DMS153 treated with DMSO at 0.1 percent for 48 hours (cell line): ENCODE results near the gene NCOA6.

Experiments
- DNase-seq: peaks from one replicate; lab custom pipeline; 2025; ENCODE audit not compliant: unreplicated experiment; lab: John Stamatoyannopoulos, UW

NCOA6 gene

DNA sequence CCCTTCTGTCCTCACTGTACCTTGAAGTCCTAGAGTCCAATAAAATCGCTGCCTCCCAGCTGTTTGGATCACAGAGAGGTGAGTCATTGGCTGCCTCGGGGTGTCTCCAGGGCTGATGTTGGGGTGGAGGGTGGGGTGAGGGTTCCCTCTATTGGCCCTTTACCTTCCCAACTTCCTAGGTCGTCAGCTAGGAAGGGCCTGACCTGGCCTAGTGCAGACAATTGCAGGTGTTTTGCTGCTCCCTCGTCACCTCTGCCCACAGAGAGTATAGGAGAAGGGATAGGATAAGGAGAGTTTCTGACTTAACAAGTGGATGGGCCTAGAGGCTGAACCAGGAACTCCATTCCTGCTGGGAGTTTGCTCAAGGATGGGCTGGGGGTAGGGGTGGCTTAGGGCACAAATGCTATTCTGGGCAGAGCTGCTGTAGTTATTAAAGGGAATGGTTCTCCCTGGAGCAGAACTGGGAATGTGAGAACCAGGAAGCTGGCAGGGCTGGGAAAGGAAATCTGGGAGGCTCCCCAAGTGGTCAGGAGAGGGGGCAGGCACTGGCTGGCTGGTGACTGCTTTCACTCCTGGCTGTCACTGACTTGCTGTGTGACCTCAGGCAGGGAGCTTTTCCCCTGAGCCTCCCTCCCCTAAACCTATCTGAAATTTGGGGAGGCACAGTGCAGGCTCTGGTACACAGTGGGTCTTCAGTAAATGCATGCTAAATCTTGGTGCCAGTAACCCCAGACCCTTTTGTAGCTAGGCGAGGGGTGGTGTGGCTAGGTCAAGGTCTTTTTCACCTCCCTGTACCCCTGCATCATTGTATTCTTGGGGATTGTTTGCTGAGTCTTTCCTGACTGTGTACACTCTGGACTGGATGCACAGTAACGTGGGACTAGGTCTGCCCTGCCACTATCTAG lies 119.8 kb downstream of the NCOA6 start:
- peak; percentile 15 for DNase-seq

DNA sequence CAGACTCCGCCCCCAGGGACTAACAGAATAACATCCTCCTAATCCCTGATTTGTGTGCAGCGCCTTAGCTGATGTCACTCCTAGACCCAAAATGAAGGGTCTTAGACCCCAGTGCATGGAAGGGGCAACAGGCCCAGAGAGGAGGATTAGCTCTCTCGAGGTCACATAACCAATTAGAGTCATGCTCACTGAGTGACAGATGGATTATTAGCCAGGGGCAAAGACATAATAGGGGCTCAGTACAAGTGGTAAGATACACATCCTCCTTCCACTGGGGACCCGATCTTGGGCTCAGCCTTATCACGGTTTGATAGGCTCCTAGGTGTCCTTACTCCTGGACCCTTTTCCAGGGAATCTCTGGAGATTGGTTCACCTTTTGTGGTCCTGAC lies 120.4 kb downstream of the NCOA6 start:
- no peak for DNase-seq

DNA sequence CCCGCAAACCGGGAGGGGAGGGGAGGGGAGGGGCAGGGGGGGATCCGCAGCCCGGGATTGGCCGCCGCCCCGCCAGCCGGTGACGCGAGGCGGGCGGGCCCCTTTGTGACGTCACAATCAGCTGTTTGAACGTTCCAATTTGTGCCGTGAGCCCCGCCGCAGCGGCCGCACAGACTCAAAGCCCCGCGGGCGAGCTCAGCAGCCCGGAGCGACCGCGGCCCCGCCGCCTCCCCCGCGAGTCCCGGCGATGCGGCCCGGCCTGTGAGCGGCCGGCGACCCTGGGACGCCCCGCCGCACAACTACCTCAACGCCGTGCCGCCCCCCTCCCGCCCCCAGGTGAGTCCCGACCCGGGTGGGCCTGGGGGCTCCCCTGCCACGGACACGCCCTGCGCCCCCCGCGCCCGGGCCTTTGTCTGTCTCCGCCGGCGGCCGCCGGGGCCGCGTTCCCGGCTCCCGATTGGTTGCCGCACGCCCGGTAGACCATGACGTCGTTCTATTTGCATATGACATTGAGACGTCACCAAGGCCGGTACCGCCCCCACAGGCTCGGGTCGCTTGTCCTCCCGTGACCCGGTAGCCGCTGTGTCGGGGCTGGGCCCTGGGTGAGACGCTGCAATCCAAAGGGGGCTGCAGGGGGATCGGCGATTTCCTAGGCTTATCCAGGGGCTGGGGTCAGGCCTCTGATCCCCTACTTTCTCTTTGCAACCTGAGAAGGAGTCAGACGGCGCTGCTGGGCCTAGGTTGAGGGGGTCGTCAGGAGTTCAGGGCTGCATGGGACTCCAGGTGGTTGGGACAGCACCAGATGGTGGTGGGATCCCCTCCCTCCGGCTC lies 121.1 kb downstream of the NCOA6 start, which contains the start of gene TP53INP2:
TSS of gene TP53INP2 (plus strand) at position 168 of the 831 bp plus-strand sequence. CDS start 4,396 bp downstream, outside the sequence.
- DNase-seq = peak; percentile 87

DNA sequence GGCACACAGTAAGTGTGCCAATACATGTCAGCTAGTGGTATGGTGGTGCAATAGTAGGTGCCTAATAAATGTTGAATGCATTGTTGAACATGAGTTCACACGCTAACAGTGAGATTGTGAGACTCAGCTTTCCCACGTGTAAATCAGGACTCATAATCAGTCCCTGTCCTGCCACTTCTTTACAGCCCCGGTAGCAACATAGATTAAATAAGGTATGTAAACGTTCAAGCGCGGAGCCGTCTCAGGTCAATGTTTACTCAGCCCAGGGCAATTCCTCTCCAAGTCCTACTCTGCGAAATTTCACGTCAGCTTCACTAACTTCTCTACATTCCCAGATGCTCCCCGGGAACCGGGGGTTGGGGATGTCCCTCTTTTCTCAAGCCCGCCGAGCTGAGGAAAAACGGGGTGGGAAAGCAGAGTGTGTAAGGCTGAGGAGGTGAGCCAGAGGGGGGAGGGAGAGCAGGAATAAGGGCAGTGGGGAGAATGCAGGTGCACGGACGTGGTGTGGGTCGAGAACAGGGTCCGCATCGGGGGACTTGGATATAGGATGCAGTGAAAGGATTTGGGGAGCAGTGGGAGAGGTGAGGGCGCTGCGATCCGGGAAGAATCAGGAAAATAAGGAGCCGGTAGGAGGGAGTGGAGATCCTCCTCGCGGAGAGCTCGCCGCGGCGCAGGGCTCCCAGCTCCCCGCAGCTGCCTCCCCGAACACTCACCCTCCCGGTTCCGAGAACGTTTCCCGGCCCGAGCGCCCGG lies 121.9 kb downstream of the NCOA6 start:
- DNase-seq = no peak

DNA sequence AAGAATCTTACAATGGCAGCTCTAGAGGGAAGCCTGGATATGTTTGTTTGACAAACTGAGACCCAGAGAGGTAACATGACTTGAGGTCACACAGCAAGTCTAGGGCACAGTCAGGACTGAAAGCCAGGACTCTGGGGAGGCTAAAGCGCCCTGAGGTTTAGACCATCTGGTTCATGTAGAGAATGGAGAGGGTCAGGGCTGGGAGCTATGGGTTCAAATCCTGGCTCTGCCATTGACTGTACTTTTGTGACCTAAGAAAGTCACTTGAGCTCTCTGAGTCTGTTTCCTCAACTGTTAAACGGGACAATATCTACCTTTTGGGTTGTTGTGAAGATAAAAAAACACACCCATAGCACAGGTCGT lies 122.4 kb downstream of the NCOA6 start:
- DNase-seq = no peak

DNA sequence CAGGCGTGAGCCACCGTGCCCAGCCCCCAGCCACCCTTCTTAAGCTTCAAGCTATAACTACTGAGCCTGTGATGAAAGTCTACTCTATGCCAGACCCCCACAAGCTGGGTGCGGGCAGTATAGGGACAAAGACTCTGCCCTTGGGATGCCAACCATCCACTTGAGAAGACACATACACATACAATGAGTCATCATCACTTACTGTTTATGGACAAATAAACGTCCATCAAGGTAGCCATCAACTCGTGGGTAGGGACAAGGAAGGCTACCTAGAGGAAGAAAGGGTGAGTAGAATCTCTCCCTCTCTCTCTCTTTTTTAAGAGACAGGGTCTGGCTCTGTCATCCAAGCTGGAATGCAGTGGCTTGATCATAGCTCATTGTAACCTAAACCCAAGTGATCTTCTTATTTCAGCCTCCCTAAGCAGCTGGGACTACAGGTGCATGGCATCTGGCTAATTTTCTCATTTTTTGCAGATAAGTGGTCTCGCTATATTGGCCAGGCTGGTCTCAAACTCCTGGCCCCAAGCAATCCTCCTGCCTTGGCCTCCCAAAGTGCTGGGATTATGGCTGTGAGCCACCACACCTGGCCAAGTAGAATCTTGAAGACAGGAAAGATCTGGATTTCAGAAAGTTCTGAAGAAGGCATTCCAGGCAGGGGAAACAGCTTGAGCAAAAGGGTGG lies 123.9 kb downstream of the NCOA6 start:
- DNase-seq = no peak

DNA sequence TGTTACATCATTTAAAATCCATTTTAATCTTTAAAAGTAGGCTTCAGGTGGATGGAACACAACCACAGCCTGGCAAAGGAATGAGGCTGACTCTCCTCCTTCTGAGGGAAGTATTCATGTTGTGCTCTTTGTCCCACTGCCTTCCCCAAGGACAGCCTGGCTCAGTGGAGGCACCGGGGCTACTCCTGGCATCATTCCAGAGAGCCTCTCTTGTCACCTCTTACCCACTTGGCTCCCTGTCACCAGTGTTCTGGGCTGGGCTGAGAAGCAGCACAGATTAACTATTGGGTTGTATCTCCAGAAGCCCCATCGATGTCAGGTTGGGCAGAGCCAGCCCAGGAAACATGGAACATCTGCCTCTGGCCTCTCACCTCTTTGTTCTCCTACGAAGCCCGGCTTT lies 132.0 kb downstream of the NCOA6 start:
- DNase-seq = no peak

DNA sequence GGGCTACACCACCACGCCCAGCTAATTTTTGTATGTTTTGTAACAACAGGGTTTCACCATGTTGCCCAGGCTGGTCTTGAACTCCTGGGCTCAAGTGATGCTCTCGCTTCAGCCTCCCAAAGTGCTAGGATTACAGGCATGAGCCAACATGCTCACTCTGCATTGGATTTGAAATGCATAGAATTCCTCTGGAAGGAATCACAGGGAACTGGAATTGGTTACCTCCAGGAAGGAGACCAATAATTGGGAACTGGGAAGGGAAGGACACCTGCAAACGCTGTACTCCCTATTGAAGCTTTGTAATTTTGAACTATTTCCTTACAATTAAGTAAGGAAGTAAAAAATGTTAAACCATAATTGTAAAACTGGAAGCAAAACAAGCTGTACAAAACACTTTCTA lies 133.6 kb downstream of the NCOA6 start:
- no peak for DNase-seq

DNA sequence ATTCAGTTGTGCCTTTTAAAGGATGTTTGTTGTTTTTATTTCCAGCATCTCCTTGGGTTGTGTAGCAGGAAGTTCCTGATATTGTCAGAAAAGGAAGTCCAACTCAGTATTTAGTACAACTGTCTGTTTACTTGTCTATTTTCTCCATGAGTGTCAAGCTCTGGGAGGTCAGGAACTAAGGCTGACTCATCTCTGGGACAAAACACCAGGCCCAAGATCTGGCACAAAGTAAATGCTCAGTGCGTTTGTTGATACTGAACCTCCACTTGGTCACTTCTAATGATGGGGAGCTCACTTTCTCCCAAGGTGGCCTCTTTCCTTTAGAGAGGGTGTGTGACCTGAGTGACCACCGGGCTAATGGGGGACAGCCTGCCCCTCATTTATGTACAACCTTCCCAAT lies 136.0 kb downstream of the NCOA6 start:
- DNase-seq = no peak

DNA sequence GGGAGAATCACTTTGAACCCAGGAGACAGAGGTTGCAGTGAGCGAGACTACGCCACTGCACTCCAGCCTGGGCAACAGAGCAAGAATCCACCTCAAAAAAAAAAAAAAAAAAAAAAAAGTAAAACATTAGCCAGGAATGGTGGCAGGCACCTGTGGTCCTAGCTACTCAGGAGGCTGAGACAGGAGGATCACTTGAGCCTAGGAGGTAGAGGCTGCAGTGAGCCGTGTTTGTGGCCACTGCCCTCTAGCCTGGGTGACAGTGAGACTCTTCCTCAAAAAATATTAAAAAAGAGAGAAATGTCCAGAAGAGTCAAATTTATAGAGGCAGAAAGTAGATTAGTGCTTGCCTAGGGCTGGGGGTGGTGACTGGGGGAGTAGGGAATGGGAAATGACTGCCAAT lies 141.8 kb downstream of the NCOA6 start:
- no peak for DNase-seq

DNA sequence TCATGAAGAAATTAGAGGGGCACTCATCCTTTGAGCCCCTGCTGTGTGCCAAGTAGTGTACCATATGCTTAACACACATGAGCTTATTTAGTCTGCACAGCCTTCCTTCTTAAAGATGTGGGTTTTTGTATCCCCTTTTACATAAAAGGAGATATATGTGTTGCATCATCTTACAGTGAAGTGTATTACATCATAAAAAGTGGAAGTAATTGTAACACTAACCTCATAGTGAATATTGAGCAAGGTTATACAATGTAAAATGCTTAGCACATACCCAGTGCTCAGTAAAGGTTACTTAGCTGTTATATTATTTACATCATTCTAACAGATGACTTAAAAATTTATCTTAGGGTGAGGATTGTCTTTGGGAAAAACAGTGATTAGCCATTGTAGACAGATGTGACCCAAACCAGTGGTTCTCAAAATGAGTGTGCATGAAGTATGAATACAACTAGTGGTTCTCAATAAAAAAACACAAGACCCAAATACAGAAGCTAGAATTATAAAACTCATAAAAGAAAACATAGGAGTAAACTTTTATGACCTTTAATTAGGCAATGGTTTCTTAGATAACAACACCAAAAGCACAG lies 144.8 kb downstream of the NCOA6 start:
- DNase-seq = no peak

DNA sequence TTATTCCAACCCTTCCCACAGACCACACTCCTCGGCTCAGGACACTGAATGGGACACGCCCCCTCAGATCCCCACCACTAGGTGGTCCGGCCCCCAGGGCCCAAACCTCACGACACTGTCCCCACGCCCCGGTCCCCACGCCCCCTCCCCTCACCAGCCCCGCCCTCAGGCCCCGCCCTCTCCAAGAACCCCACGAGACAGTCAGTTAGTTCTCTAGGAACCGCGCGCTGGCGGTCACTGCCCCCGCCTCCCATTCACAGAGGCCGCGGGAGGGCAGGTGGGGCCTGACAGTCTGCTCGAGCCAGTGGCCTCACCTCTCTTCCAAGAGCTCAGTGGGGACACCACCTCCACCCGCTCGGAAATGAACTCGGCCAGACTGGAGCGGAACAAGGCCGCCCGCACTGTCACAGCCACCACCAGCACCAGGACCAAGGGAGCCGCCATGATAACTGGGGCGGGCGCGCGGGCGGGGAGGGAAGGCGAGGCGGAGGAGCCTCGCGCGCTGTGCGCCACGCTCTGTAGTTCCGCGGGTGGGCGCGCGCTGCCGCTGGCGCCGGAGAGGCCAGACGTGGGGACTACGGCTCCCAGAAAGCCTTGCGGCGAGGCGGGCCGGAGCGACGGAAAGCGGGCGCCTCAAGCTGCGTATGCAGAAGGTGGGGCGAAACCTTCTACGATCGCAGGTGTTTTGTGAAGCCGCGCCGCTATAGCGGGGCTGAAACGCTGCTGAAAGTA lies 148.6 kb downstream of the NCOA6 start, which contains the start of gene PIGU:
TSS of gene PIGU (minus strand) at position 451 of the 732 bp plus-strand sequence. CDS start at position 444, 7 bp downstream.
- peak; percentile 90 for DNase-seq

DNA sequence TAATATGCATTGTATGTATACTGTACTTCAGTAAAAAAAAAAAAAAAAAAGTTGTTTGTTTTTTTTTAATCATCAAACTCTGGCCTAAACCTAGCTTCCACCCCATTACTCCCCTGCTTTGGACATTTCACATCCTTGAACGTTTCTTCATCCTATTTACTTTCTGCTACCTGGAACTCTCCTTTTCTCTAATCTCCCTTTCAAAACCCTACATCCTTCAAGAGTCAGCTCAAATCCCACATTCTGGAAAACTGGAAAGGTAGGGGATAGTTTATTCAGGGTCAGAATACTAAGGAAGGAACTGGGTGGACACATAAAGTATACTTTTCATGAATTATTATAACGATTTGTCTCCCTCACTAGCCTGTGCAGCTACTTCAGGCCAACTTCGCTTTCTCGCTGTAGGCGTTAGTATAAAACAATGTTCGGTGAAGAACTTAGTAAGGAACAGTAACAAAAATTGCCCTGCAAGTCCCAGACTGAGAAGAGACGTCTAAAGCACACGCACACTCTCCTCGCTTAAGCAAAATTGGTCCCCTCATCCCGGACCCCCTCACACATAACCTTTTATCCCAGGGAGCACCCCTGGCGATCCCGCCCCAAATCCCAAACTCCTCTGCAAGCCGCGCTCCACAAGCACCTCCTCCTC lies 149.3 kb downstream of the NCOA6 start:
- no peak for DNase-seq

DNA sequence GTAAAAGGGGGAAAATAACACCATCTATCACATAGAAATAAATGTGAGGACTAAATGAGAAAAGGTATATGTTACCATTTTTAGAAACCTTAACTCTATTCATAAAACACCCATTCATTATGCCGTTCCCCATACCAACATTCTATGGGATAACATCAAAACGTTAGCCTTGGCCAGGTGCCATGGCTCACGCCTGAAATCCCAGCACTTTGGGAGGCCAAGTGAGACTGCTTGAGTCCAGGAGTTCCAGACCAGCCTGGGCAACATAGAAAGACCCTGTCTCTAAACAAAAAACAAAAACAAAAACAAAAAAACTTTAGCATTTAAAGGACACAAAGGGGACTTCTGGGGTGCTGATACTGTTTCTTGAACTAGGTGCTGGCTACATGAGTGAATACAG lies 149.9 kb downstream of the NCOA6 start:
- no peak for DNase-seq

DNA sequence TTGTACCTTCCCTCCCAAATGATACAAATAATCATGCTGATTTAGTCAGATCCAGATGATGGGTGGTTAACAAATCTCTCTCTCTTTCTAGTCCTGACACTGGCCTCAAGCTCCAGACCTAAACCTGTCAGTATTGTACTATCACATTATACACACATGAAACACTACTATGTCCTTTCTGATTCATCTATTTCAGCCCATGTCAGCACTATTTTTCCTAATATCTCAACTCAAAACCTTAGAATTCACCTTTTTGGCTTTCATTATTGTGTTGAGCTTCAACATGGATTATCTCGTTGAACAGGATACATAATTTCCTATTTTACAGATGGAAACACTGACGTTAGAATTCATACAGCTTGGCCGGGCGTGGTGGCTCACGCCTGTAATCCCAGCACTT lies 152.0 kb downstream of the NCOA6 start:
- no peak for DNase-seq

DNA sequence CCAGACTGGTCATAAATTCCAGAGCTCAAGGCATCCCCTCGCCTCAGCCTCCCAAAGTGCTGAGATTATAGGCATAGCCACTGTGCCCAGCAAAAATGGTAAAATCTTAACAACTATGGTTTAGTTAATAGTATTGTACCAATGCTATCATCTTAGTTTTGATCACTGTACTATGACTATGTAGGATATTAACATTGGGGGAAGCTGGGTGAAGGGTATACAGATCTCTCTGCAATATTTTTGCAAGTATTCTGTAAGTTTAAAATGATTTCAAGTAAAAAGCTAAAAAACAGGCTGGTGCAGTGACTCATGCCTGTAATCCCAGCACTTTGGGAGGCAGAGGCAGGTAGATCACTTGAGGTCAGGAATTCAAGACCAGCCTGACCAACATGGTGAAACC lies 156.4 kb downstream of the NCOA6 start:
- DNase-seq = no peak
